ENCODE results near the gene ST8SIA4. TPM values are rescaled to one million over a fixed set of nuclear protein-coding genes. Genes with fewer than 3 reads are reported as not detected.

The ST8SIA4 gene
- total RNA-seq, 1 experiment from 2014 or later = not detected

DNA sequence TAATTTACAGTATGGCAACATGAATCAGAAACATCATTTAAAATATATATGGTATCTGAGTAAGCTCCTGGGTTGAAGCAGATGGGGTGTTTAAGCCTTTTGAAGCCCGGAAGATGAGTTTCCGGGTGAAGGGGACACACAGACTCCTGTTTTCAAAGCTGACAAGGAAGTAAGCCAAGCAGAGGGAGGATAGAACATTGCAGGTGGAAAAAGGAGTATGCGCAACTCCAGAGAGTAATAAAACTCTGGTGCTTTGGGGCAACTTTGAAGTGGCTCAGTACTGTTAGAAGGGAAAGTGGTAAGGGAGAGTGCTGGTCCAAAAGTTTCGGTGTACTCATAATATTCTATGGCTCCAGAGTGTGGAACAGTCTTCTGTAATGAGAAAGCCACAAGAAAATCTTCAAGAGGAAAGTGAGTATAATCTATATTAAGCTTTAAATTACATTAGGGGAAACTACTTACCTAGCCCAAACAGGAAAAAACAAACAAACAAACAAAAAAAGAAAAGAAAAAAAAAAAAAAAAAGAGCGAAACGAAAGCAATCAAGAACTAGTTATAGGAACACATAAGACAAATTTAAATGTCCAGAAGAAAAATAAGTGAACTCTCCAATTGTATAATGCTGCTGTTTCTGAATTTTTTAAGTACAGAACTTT, 2.3 kb upstream of the ST8SIA4 start (continued):
- TF ChIP-seq TCF7L2 (IDR thresholded peaks at IDR 0.05; ENCODE audit: borderline replicate concordance, extremely low read depth, insufficient read depth, insufficient read length) = no peak

- no peak overlapping the region for H3K4me2 ChIP-seq (ENCODE audit: low read length)
- no peak overlapping the region for H3K9ac ChIP-seq (ENCODE audit: low read length)
- no TSS peak for BruUV-seq (replicated peaks)
- H2AFZ ChIP-seq (ENCODE audit: low read depth, low read length, poor library complexity, severe bottlenecking) = no peak overlapping the region
- DNase-seq (ENCODE audit: low read depth, low spot score) = no peak
- no peak overlapping the region for H3K4me3 ChIP-seq (replicated peaks in 1 of 2; ENCODE audit: low read depth in 1 of 2, low read length in 2 of 2)
- intact Hi-C loops (cut with micrococcal nuclease) = no loop called here
- no peaks in the 10 kb centered on the region for H3K79me2 ChIP-seq (ENCODE audit: insufficient read depth, low read length)
- ChIA-PET CTCF (no interaction called here), RAD21 (ENCODE audit: low non-redundant PET in 1 of 2, low total read pairs in 2 of 2, uncharacterized antibody in 2 of 2, unreplicated experiment in 2 of 2) (no interaction called here), POLR2A (no interaction called here)
- no peaks in the 10 kb centered on the region for H4K20me1 ChIP-seq (ENCODE audit: insufficient read depth)
- H3K4me1 ChIP-seq (ENCODE audit: control insufficient read depth in 1 of 2, insufficient read depth in 2 of 2, low read length in 2 of 2) = no peaks in the 10 kb centered on the region
- no peak for TF ChIP-seq SIN3A (IDR thresholded peaks at IDR 0.05; ENCODE audit: low read depth)
- ATAC-seq = no peak
- H3K36me3 ChIP-seq (ENCODE audit: control insufficient read depth in 1 of 2, insufficient read depth in 2 of 2, low read length in 2 of 2) = no peaks in the 10 kb centered on the region
- no peaks in the 10 kb centered on the region for H3K9me3 ChIP-seq (ENCODE audit: control insufficient read depth in 1 of 2, insufficient read depth in 1 of 2, low read depth in 1 of 2, low read length in 2 of 2)
- H3K27me3 ChIP-seq (ENCODE audit: insufficient read depth, low read length) = no peaks in the 10 kb centered on the region
- H3K9me2 ChIP-seq (ENCODE audit: insufficient read depth) = no peaks in the 10 kb centered on the region
- H3K27ac ChIP-seq (ENCODE audit: low read depth, low read length) = no peak overlapping the region
Measured at GRCh38 chr5:100904259-100904861, 1.3 kb upstream of the ST8SIA4 start.

DNA sequence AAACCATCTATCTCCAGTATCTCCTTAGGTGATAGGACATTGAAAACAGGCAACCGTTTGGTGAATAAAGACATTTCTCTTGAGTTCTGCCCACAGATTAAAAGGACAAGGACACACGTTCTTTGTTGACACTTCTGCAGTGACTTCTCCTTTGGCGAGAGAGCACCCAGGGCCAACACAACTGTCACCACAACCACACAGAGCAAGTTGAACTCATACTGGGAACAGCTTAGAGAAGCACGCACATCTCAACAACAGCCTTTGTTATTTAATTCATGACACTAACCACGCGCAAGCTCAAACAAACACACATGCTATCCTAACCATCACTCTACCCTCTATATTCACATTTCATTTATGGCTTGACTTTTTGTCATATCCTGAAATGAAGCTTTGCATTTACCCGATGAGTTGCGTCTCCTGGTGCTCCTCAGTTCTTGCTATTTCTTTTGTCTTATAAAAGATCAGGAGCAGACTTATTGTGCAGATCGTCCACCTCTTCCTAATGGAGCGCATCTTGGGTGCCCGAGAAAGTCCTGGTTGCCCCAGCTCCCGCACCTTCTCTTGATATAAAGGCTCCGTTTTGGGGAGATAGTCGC, 543 bp downstream of the ST8SIA4 start:
- Histone ChIP-seq H3K4me3 (replicated peaks in 1 of 2; ENCODE audit: low read depth in 1 of 2, low read length in 2 of 2) (no peak overlapping the region), H4K20me1 (ENCODE audit: insufficient read depth) (no peaks in the 10 kb centered on the region), H3K36me3 (ENCODE audit: control insufficient read depth in 1 of 2, insufficient read depth in 2 of 2, low read length in 2 of 2) (no peaks in the 10 kb centered on the region), H2AFZ (ENCODE audit: low read depth, low read length, poor library complexity, severe bottlenecking) (no peak overlapping the region), H3K27ac (ENCODE audit: low read depth, low read length) (no peak overlapping the region), H3K9me2 (ENCODE audit: insufficient read depth) (no peaks in the 10 kb centered on the region), H3K27me3 (ENCODE audit: insufficient read depth, low read length) (no peaks in the 10 kb centered on the region), H3K79me2 (ENCODE audit: insufficient read depth, low read length) (no peaks in the 10 kb centered on the region), H3K9ac (ENCODE audit: low read length) (no peak overlapping the region), H3K4me1 (ENCODE audit: control insufficient read depth in 1 of 2, insufficient read depth in 2 of 2, low read length in 2 of 2) (no peaks in the 10 kb centered on the region), H3K9me3 (ENCODE audit: control insufficient read depth in 1 of 2, insufficient read depth in 1 of 2, low read depth in 1 of 2, low read length in 2 of 2) (no peaks in the 10 kb centered on the region), H3K4me2 (ENCODE audit: low read length) (no peak overlapping the region)
- DNase-seq (ENCODE audit: low read depth, low spot score) (no peak), ATAC-seq (no peak)
- no peak for TF ChIP-seq FOSL1 (IDR thresholded peaks at IDR 0.05; ENCODE audit: low read depth)
- TF ChIP-seq, protein P1, sequence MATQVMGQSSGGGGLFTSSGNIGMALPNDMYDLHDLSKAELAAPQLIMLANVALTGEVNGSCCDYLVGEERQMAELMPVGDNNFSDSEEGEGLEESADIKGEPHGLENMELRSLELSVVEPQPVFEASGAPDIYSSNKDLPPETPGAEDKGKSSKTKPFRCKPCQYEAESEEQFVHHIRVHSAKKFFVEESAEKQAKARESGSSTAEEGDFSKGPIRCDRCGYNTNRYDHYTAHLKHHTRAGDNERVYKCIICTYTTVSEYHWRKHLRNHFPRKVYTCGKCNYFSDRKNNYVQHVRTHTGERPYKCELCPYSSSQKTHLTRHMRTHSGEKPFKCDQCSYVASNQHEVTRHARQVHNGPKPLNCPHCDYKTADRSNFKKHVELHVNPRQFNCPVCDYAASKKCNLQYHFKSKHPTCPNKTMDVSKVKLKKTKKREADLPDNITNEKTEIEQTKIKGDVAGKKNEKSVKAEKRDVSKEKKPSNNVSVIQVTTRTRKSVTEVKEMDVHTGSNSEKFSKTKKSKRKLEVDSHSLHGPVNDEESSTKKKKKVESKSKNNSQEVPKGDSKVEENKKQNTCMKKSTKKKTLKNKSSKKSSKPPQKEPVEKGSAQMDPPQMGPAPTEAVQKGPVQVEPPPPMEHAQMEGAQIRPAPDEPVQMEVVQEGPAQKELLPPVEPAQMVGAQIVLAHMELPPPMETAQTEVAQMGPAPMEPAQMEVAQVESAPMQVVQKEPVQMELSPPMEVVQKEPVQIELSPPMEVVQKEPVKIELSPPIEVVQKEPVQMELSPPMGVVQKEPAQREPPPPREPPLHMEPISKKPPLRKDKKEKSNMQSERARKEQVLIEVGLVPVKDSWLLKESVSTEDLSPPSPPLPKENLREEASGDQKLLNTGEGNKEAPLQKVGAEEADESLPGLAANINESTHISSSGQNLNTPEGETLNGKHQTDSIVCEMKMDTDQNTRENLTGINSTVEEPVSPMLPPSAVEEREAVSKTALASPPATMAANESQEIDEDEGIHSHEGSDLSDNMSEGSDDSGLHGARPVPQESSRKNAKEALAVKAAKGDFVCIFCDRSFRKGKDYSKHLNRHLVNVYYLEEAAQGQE (IDR thresholded peaks at IDR 0.05; ENCODE audit: low read depth) = no peak
- ChIA-PET CTCF (no interaction called here), RAD21 (ENCODE audit: low non-redundant PET in 1 of 2, low total read pairs in 2 of 2, uncharacterized antibody in 2 of 2, unreplicated experiment in 2 of 2) (no interaction called here), POLR2A (no interaction called here)
- intact Hi-C loops (cut with micrococcal nuclease) = no loop called here
- BruUV-seq (replicated peaks) = no TSS peak
